ENCODE data around the gene EID2. TPM values are rescaled to one million over a fixed set of nuclear protein-coding genes. Genes with fewer than 3 reads are reported as not detected.

The EID2 gene
- total RNA-seq, 1 donor from 2014 or later: 13.5 TPM

- no peak overlapping the region for H3K27ac ChIP-seq
- no peak for DNase-seq (ENCODE audit: extremely low spot score in 2 of 2)
- intact Hi-C loops (cut with DNase I): no loop called here
- TF ChIP-seq POLR2AphosphoS5 (IDR thresholded peaks at IDR 0.05; ENCODE audit: insufficient read depth in 1 of 2, low read depth in 1 of 2) (no peak), CTCF (IDR thresholded peaks at IDR 0.05) (no peak), POLR2A (IDR thresholded peaks at IDR 0.05) (no peak)
- no peaks in the 10 kb centered on the region for H3K36me3 ChIP-seq
- H3K4me1 ChIP-seq: peaks cover 12% of the 10 kb centered on the region
- no peaks in the 10 kb centered on the region for H3K27me3 ChIP-seq
- H3K4me3 ChIP-seq: no peak overlapping the region
- H3K9me3 ChIP-seq: no peaks in the 10 kb centered on the region
Observed at GRCh38 chr19:39517432-39517831, 22.5 kb downstream of the EID2 start.

- Histone ChIP-seq H3K9me3 (no peaks in the 10 kb centered on the region), H3K4me3 (peak overlapping the region in 1 of 2 donors; percentile 42), H3K4me1 (peaks cover 12% of the 10 kb centered on the region), H3K27me3 (no peaks in the 10 kb centered on the region), H3K36me3 (no peaks in the 10 kb centered on the region), H3K27ac (no peak overlapping the region)
- intact Hi-C loops (cut with DNase I): no loop called here
- DNase-seq (ENCODE audit: extremely low spot score in 2 of 2): no peak
- no peak for TF ChIP-seq POLR2AphosphoS5 (IDR thresholded peaks at IDR 0.05; ENCODE audit: insufficient read depth in 1 of 2, low read depth in 1 of 2)
- TF ChIP-seq CTCF (IDR thresholded peaks at IDR 0.05): no peak
Observed at GRCh38 chr19:39516270-39516669, 23.7 kb downstream of the EID2 start.

GRCh38 chr19:39515551-39516191, 24.3 kb downstream of the EID2 start:
- H3K4me1 ChIP-seq: peaks cover 12% of the 10 kb centered on the region
- no peaks in the 10 kb centered on the region for H3K9me3 ChIP-seq
- peak overlapping the region; percentile 29 to 42 for H3K4me3 ChIP-seq
- no peak overlapping the region for H3K27ac ChIP-seq
- H3K27me3 ChIP-seq: no peaks in the 10 kb centered on the region
- no peaks in the 10 kb centered on the region for H3K36me3 ChIP-seq
- intact Hi-C loops (cut with DNase I): no loop called here
- TF ChIP-seq POLR2A (IDR thresholded peaks at IDR 0.05) (no peak), POLR2AphosphoS5 (IDR thresholded peaks at IDR 0.05; ENCODE audit: insufficient read depth in 1 of 2, low read depth in 1 of 2) (no peak)
- no peak for DNase-seq (ENCODE audit: extremely low spot score in 2 of 2)

GRCh38 chr19:39514840-39515550, 25.0 kb downstream of the EID2 start, which contains the start of gene SELENOV:
Gene SELENOV, plus strand, starts transcription at chr19:39515139. Its CDS starts 74 bp downstream, at chr19:39515213.
- TF ChIP-seq POLR2A (IDR thresholded peaks at IDR 0.05): no peak
- TF ChIP-seq POLR2AphosphoS5 (IDR thresholded peaks at IDR 0.05; ENCODE audit: insufficient read depth in 1 of 2, low read depth in 1 of 2): no peak
- TF ChIP-seq CTCF (IDR thresholded peaks at IDR 0.05): no peak
- peak within 1 kb of the TSS; percentile 29 to 42 for H3K4me3 ChIP-seq
- no peak within 1 kb of the TSS for H3K27ac ChIP-seq
- DNase-seq (ENCODE audit: extremely low spot score in 2 of 2): no peak
- intact Hi-C loops (cut with DNase I): no loop called here
- H3K36me3 ChIP-seq: no peaks in the 10 kb centered on the region
- no peaks in the 10 kb centered on the region for H3K27me3 ChIP-seq
- peaks cover 12% of the 10 kb centered on the region for H3K4me1 ChIP-seq
- H3K9me3 ChIP-seq: no peaks in the 10 kb centered on the region

- DNase-seq (ENCODE audit: extremely low spot score in 2 of 2): no peak
- H3K4me1 ChIP-seq: peaks cover 12% of the 10 kb centered on the region
- intact Hi-C loops (cut with DNase I): no loop called here
- H3K27ac ChIP-seq: no peak overlapping the region
- H3K36me3 ChIP-seq: no peaks in the 10 kb centered on the region
- H3K9me3 ChIP-seq: no peaks in the 10 kb centered on the region
- H3K4me3 ChIP-seq: no peak overlapping the region
- H3K27me3 ChIP-seq: peaks cover 5% of the 10 kb centered on the region
- TF ChIP-seq POLR2AphosphoS5 (IDR thresholded peaks at IDR 0.05; ENCODE audit: insufficient read depth in 1 of 2, low read depth in 1 of 2) (no peak), POLR2A (IDR thresholded peaks at IDR 0.05) (no peak), CTCF (IDR thresholded peaks at IDR 0.05) (no peak)
Observed at GRCh38 chr19:39512988-39513387, 27.0 kb downstream of the EID2 start.

All from vagina (tissue), 2 donors.